GM10266 (cell line): ENCODE data around the gene EEA1.
"Not testable (repeated sequence)": the region's sequence is repeated elsewhere in the genome, so short reads cannot be mapped to it uniquely, and the experiment has no call there.

Source experiments
- DNase-seq: peaks from one replicate; pipeline ENCODE4 v3.0.0; 2012; ENCODE audit errors: extremely low spot score
- TF ChIP-seq, protein P1 (sequence below): IDR thresholded peaks from 2 replicates; pipeline ENCODE4 v1.5.1; 2012; ENCODE audit warnings: mild to moderate bottlenecking, low read depth; ENCODE audit not compliant: control insufficient read depth, insufficient read depth; ENCODE audit errors: missing control alignments

The EEA1 gene

DNA sequence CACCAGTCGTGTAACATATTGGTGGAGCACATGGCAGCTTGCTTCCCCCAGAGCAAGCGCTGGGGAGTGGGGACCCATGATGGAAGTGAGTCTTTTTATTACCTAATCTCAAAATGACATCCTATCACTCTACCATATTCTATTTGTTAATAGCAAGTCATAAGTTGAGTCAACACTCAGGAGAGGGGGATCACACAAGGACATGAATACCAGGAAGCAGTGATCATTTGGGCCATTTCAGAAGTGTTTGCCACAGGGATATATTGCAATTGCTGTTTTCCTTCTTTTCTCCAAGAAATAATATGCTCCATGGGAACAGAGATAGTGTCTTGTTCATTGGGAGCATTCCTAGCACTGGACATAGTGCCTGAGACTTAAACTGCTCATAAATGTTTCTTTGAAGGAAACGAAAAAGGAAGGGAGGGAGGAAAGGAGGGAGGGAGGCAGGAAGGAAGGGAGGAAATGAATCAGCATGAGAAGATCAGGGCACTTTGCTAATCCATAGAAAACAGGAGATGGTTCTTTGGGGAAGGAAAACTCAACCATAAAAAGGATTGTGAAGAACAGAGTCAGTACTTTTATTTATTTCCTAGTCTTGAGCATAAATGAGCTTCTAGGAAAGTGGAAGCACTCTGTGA is 39.2 kb upstream of the EEA1 start:
- TF ChIP-seq, protein P1, sequence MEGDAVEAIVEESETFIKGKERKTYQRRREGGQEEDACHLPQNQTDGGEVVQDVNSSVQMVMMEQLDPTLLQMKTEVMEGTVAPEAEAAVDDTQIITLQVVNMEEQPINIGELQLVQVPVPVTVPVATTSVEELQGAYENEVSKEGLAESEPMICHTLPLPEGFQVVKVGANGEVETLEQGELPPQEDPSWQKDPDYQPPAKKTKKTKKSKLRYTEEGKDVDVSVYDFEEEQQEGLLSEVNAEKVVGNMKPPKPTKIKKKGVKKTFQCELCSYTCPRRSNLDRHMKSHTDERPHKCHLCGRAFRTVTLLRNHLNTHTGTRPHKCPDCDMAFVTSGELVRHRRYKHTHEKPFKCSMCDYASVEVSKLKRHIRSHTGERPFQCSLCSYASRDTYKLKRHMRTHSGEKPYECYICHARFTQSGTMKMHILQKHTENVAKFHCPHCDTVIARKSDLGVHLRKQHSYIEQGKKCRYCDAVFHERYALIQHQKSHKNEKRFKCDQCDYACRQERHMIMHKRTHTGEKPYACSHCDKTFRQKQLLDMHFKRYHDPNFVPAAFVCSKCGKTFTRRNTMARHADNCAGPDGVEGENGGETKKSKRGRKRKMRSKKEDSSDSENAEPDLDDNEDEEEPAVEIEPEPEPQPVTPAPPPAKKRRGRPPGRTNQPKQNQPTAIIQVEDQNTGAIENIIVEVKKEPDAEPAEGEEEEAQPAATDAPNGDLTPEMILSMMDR = no peak
- no peak for DNase-seq

DNA sequence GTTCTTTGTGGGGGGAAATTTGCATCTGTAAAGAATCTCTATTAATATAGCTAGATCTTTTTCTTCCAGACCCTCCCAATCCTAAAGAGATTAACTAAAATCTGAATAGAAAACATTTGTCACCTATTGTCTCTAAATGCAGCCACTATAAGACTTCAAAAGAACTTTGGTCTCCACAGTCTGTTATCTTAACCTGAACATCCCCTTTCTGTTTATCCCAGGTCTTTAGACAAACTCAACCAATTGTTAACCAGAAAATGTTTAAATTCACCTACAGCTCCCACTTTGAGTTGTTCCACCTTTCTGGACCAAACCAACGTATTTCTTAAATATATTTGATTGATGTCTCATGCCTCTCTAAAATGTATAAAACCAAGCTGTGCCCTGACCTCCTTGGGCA is 35.3 kb upstream of the EEA1 start:
- not testable (repeated sequence) for DNase-seq

DNA sequence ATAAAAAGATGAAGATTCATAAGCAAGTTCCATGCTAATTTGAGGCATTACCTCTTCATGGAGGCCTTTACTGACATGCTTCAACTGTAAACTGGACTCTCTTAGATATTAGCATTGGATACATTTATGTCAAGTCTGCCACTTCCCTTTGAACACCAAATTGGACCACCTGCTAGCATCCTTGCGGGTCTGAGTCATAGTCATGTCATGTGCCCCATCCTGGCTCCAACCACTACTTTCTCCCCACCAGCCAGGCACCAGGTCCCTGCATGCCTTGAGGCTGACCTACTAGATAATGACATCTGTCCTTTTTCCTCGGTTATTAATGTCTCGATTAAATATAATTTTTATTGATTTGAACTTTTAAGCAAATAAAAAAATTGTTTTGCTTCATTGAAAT is 32.9 kb upstream of the EEA1 start:
- TF ChIP-seq, protein P1 = no peak
- DNase-seq = no peak

DNA sequence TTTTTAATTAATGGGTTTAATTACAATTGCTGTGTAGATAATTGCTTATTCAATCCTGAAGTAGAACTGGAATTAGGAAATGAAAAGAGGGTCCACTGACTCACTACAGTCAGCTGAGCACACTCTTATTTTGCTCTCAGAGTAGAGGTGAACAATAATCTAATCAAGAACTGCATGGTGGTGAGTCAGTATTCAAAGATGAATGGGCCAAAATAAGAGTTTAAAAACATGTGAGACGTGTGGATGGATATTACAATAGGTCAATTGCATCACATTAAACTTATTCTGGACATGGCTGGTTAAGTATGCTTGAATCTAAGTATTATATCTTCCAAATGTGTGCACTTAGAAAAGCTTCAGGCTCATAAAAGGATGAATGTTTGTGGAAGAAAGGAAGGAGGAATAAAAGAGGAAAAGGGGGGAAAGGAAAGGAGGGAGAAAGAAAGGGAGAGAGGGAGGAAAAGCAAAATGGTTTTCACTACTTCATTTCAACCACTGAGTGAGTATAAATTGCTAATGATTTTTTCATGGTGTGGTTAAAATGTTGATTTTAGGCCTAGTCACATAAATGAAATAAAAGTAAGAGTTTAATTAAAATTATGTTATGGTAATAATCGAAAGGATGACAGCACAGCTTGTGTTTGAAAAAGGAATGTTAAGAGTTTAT is 27.0 kb upstream of the EEA1 start:
- TF ChIP-seq, protein P1 = no peak
- DNase-seq = no peak

DNA sequence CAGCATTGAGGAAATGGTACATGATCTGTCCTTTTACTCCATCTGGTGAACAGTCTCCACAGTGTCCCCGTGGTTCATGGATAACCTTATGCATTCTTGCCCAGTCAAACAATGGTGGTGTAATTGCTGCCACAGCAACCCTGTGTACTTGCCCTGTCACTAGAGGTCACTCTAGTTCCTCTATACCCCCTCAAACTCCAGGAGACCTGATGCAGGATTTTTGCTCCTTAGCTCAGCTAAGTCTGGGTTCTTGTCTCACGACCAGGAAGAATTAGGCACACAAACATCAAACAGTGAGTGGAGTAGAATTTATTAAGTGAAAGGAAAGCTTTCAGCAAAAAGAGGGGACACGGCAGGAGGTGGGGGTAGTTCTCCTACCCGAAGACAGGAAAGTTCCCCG is 24.7 kb upstream of the EEA1 start:
- DNase-seq = no peak
- TF ChIP-seq, protein P1 = no peak

DNA sequence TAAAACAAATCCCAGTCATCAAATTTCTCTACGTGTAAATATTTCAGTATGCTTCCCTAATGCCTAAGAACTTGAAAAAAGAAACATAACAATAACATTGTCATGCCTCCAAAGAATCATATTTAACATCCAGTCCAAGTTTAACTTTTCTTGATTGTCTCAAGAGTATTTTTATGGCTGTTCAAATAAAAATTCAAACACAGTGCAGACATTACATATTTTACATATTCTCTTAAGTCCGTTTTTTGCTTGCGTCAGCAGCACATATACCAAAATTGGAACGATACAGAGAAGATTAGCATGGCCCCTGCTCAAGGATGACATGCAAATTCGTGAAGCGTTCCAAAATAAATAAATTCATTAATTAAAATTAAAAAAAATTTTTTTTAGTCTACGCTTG is 23.3 kb upstream of the EEA1 start:
- TF ChIP-seq, protein P1 = no peak
- DNase-seq = no peak

DNA sequence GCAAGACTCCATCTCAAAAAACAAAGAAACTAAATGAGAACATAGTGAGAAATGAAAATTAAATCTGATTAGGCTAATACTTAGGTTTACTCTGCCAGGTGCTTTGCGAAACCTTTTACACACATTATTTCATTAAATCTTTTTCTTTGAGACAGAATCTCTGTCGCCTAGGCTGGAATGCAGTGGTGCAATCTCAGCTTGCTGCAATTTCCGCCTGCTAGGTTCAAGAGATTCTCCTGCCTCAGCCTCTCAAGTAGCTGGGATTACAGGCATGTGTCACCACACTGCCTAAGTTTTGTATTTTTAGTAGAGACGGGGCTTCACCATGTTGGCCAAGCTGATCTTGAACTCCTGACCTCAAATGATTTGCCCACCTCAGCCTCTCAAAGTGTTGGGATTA is 21.9 kb upstream of the EEA1 start:
- TF ChIP-seq, protein P1 = no peak
- DNase-seq = no peak

DNA sequence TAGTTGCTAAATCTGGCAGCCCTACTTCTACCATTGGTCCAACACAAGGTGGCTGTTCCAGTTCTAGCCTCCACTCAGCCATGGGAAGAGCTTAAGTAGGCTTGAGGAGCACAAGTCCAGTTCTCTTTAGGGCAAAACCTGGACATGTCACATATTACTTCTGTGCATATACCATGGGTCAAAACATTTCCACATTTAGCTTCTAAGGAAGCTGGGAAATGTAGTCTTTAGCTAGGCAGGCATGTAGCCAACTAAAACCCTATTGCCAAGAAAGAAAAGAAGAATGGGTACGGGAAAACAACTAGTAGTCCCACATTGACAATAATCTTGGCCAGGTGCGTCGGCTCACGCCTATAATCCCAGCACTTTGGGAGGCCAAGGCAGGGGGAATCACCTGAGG is 20.9 kb upstream of the EEA1 start:
- DNase-seq = no peak

More for the DNA sequence above, 20.9 kb upstream of the EEA1 start:
- TF ChIP-seq, protein P1 = no peak
